HG02798 (cell line): ENCODE measurements around the gene ZNF536.
"Not testable (repeated sequence)": the region's sequence is repeated elsewhere in the genome, so short reads cannot be mapped to it uniquely, and the experiment has no call there.

Experiments
- ATAC-seq: cut with Tn5 transposase; IDR thresholded peaks from one replicate; pipeline ENCODE4 v1.9.1; 2021; ENCODE audit warnings: mild to moderate bottlenecking; ENCODE audit not compliant: unreplicated experiment, poor library complexity

ZNF536 gene

DNA sequence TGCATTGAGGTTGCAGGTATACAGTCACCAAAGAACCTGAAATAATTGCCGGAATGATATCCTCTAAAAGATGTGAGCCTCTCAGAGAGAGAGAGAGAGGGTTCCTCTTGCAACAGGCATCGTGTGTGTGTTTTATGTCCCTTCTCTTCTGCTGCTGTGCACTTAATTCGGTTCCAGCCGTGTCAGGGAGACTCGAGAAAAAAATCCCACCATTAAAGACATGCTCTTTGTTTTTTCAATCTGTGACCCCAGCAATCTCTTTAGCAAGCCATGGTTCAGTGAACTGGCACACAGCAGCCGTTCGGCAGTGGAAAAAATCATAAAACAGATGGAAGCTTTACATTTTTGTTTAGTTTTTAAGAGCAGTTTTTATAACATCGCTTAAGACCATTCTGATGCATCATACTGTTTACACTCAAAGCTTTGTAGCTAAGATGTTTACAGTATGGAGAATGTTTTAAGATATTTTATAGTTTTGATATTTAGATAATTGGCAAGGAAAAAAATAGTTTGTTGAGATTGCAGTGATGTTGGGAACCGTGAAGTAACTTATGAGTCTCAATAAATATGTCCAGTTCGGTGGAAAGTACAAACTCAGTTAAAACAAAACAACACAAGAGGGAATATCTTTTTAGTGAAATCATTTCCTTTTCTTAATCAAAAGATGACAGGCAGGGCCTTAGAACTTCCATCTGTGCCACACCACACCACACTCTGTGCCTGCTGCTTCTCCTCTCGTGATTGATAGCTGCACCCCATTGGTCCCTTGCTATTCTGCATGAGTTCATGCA is 31.2 kb upstream of the ZNF536 start:
- ATAC-seq: no peak

DNA sequence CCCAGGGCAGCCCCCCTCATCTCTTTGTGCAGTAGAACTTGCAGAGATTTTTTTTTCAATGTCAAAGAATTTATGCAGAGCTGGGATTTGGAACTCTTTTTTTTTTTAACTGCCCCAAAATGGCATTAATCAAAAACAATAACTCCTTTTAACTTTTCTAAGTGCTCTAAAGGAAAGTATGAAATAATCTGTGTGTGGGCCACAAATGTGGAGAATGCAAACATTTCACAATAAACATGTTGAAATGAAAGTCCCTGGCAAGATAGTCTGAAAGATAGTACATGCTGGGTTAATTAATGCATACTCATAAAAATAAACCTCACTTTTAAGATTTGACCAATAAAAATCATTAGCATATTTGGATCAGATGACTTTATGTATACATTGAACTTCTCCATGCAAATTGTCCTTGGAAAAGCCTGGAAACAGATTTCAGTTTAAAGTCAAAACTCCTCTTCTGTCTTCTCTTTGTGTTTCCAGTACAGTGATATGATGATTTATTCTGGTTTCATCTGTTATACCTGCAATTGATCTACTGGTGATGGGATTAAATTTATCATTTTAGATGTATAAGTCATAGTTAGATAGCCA is 30.5 kb upstream of the ZNF536 start:
- ATAC-seq: no peak

DNA sequence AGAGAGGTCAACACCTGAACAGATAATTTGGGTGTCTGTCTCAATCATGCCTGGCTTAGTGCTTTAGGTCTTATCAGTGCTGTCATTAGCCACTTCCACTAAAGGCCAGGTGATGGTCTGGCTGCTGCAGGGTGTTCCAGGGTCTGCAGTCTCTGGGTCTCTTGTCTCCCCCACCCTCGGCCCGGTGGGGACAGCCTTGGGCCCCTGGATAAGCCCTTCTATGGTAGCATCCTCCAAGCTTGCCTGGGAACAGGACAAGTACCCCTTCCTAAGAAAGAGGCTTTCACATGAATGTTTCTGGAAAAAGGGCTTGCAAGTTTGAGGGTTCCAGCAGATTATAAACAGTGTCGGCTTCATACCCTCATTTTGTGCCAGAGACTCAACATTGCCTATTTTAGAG is 29.3 kb upstream of the ZNF536 start:
- ATAC-seq: no peak

DNA sequence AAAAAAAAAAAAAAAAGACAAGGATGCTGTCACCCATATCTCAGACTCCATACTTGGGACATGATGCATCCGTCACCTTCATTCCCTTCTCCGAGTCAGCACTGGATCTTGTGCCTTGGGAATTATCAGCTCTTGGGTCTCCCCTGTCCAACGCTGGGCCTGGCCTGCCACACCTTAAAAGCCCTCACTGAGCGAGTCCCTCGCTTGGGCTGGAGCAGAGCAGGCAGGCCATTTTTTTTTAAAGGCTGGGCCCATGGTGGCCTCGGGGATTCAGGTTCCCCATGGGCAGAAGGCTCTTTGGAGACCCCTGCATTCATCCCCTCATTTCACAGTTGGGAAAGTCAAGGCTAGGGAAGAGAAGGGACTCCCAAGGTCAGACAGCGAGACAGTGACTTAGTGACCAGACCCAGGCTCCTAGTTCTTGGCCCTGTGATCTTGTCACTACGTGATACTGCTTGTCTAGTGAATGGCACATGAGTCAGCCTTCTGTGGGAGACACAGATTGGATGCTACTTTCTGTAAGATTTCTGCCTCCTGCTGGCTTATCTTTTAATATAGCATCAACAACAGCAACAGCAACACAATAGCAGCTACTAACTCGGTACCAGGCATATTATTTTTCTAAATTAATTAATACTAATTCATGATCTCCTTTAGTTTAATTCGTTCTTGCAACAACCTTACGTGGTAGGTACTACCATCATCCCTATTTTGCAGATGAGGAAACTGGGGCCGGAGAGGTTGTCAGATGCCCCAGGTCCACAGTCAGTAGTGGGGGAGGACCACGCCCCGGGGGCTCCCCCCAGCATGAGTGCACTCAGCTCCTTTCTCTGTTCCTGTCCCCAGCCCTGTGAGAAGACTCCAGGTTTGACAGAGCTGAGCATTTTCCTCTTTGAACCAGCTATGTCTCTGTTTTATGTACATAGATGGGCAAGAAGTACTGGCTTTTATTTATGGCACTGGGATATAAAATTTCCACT is 27.4 kb upstream of the ZNF536 start:
- no peak for ATAC-seq

DNA sequence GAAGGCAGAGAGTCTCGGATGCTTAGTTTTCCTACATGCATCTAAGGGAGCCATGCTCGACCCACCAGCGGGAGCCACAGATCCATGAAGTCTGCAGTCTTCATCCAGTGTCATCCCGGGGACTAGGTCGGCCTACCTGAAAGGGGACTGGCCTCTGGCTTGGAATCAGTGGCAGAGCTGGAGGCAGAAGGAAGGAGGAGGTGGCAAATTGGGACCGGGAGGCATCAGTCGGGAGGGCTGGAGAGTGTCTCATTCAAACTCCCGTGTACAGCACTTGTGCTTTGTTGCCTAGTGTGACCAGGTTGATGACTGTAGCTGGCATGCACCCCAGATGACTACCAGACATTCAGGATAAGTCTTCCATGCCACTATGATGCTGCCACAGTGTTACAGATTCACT is 26.5 kb upstream of the ZNF536 start:
- ATAC-seq: no peak

DNA sequence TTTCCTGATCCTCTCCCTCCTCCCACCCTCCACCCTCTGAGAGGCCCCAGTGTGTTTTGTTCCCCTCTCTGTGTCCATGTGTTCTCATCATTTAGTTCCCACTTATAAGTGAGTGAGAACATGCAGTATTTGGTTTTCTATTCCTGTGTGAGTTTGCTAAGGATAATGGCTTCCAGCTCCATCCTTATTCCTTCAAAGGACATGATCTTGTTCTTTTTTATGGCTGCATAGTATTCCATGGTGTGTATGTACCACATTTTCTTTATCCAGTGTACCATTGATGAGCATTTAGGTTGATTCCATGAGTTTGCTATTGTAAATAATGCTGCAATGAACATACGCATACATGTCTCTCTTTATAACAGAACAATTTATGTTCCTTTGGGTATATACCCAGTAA is 25.7 kb upstream of the ZNF536 start:
- ATAC-seq: not testable (repeated sequence)

DNA sequence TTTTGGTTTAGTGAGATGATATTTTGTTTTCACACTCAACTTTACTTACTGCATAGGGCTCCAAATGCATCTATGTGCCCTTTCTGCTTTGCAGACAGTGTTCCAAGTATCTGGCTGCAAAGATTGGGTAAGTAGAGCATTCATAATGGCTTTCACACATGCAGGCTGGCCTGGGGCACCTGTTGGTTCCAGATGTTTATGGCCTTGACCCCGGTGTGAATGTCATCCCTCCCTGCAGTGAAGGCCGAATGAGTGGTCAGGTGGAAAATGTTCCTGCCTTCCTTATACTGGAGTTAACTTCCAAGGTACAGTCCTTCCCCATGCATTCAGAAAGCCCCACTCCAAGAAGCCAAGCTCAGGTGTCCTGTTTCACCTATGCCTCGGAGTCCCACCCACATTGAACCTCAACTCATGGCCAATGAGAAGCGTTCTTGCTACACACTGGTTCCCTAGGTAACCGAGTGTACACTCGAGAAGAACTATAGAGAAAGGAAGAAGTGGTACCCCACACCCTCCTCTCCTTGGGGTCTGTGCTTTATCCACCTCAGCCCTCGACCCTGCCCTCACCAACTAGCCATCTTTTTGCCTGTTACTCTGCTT is 23.0 kb upstream of the ZNF536 start:
- ATAC-seq: no peak

DNA sequence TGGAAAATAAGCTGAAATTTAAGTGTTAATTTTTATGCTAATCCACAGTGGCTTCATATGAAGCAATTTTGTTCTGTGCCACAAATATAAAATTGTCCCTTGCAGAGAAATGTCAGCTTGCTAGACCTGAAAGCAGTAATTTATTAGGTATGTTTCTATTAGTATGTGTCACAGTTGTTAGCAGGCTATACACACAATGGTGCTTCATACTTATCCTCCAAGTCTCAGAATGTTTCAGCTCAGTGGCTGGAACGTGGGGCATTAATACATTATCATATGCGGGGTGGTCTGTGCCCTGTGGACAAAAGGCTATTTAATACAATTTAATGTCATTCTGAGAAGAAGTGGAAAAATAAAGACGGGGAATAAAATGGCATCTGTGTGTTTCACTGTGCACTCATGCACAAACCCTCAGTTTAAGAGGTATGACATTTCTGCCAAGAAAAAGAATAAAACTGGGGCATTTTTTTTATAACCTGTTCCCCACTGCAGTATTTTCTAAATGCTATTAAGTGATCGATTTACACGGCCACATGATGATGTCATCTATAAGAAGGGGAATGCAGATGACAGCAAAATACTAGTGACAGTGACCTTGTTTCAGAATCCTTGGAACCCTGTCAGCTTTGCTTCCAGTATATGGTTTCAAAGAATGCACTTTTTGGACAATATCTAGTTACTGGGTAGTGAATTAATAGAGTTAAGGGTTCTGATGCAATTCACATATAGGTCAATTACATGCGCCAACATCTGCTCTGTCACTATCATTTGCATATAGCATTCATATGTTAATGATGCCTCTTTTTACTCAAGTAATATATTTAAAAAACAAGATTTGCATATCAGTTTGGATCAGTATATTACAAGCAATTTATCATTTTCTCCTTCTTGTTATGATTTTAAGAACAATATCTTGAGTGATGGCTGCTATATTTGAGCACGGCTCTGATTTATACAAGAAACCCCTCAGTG is 21.2 kb upstream of the ZNF536 start:
- no peak for ATAC-seq

DNA sequence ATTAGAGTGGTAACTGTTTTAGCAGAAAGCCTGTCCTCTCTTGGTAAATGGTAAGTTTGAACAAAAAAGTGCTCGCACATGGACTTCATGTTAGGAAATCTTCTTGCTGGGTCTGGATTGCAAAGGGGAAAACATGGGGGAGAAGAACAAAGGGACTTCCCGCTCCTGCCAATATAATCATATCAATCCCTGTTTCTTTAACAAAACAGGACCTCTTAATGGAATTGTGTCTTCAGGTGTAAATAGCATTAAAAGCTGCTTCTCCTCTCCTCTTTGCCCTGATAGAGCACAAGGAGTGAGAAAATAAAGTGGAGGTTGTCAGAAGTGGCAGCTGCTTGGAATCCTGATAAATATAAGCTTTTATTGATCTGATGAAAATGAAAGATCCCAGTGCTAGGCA is 20.4 kb upstream of the ZNF536 start:
- ATAC-seq: no peak

DNA sequence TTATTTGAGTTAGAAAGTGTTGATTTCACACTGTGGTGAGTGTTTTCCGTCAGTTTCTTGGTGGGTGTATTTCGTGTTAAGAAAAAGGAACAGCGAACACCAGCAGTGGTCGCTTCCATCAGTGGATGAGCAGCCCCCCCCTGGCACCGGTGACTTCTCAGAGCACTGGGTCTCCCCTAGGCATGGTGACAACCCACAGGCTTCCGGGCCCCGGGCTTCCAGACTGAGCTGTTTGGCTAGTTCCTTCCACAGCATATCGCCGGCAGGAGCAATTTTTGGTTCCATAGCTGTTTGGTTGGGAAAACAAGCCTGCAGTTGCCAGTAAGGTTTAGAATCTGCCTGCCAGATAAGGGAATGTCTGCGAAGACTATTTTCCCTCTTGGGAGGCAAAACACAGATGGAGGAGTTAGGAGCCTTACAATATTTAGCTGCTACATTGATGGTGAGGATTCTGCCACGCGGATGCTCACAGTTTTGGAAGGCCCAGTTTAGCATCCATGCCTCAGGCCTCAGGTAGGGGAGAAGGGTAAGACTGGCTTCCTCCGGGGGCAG is 18.7 kb upstream of the ZNF536 start:
- no peak for ATAC-seq

DNA sequence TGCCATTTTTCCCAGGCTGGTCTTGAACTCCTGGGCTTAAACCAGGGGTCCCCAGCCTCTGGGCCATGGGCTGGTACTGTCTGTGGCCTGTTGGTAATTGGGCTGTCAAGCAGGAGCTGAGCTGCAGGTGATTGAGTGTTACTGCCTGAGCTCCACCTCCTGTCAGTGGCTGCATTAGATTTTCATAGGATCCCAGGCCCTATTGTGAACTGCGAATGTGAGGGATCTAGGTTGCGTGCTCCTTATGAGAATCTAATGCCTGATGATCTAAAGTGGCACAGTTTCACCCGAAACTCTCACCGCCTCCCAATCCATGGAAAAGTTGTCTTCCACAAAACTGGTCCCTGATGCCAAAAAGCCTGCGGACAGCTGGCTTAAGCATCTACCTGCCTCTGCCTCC is 16.6 kb upstream of the ZNF536 start:
- no peak for ATAC-seq

DNA sequence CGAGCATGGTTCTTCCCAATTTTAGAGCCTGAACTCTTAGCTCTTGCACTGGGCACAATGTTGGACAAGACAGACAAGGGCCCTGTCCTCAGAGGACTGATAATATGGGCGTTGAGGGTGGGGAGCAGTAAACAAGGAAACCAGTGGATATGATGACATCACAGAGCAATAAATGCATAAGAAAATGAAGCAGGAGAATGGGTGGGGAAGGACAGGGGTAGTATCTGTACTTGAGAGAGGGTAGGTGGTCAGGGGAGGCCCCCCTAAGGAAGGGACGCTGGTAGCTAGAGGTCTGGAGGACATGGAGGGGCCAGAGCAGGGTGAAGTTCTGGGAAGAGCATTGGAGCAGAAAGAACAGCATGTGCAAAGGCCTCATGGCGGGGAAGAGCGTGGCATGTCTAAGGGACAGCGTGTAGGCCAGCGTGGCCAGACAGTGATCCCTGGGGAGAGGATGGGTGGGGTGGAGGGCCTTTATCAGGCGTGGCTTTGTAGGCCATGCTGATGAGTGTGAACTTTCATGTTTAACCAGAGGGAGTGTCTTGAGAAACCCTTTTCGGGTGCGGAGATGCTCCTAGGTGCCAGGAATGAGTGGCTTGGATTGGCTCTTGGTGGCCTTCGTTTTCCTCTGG is 15.1 kb upstream of the ZNF536 start:
- ATAC-seq: no peak

DNA sequence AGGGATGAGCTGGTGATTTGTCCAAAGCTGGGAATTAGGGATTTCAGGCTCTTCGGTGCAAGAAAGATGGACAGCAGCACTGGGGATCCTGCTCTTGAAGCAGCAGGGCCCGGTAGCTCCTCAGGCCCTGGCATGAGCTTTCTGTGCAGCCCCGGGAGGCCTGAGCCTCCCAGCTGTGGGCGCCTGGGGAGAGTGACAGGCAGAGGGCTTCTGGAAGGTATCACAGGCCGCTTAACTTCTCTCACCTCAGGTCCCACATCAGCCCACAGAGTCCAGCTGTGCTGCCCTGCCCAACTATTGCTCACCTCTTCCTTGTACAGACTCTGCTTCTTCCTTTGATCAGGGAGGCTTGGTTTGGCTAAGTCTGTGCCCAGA is 14.6 kb upstream of the ZNF536 start:
- ATAC-seq: no peak

DNA sequence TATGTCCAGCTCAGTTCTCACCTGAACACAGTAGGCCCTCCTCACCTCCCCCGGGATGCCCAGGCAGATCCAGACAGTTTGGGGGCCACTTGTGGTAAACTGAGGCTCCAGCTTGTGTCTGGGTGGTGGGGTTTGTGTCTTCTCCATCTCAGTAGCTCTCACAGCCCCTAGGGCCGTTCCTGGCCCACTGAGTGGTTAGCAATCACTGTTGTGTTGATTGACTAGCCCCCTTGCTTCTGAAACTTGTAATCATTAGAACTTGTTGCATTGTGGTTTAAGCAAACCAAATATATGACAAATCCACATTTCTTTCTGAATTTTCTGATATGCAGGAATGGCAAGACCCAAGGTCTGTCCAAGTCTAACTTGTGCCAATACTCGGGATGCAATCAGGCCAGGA is 13.9 kb upstream of the ZNF536 start:
- no peak for ATAC-seq

DNA sequence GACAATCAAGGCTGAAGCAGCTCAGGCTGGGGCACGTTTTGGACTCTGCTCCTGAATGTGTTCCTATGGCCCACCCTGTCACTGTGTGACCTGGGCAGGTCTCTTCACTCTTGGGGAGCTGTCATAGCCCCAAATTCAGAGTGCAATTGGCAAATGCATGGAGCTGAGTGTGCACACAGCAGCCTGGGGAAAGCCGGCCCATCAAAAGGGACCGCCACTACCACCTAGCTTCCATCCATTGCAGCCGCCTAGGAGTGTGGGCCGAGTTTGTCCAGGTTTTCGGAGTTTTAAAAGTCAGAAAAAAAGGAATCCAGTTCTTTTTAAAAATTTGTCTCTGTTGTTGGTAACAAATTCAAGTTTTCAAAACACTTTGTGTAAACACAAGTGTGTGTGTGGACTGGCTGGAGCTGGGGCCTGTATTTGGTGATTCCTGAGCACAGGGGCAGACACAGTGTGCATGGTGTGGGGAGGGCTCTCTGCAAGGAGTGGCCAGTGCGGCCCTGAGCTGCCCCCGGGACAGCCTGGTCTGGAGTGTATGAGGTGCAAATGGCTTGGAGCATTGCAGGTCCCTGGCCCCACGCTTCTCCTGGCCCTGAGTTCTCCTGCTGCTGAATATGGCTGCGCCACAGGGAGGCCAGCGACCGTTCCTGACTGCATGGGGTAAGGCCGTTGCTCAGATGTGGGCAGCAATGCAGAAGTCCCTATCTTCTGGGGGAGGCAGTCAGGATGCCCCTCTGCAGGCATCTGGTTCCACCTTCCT is 13.2 kb upstream of the ZNF536 start:
- ATAC-seq: no peak

DNA sequence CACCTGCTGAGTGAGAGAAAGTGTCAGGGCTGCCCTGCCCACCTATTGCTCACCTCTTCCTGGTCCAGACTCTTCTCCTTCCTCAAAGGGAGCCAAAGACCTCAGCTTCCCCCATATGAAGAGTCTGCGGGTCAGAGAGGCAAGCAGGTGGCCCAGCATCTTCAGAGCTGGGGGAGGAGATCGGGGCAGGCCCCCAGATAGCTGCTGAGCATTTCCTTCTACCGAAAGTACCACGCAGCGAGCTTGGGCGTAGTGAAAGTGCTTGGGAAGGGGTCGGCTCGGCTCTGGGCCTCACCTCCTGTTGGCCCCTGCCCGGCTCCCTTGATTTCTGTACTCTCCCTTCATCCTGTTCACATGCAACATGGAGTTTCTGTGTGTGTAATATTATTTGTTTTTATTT is 12.2 kb upstream of the ZNF536 start:
- no peak for ATAC-seq

DNA sequence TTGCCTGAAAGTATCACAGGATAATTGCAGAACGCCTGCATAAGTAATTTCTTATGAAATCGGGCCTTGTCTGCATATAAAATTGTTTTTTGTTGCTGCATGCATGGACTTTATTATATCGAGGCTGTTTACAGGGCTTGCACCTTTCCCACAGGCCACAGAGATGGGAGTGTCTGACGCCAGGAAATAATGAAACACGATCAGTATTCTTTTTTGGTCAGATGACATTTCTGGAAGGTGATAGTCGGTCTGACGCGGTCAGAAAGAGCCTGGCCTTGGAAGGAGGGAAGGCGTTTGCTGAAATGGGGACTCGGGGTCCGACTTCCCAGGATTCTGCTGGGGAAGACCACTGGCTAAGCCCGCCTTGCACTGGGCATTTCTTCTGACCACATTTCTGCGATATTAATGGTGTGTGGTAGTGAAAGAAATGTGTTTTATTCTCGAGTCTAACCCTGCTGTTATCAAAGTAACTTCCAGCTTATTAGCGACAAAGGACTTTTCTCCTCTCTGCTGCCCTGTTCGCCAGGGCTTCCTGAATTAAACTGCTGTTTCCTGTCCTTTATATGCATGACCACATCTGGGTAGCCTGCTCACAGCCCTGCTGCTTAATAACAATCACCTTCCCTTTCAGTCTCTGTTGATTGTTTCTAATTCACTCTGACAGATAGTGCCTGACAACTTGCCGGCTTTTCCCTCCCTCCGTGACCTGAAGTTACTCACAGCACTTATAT is 11.6 kb upstream of the ZNF536 start:
- ATAC-seq: no peak

DNA sequence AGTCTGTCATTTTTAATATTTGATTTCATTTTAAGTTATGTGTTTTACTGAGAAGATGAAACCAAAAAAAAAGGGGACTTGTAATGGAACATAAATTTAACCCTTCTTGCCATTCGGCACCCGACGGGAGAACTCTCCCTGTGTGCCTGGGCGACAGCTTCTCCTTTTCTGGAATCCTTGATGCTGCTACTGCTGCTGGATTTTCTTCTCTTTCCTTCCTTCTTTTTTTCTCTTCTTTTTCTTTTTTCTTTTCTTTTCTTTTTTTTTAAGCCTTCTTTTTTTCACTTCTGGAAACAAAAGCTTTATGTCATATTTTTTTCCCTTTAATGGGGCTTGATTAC is 11.1 kb upstream of the ZNF536 start:
- ATAC-seq: no peak
